Astrocyte (in vitro differentiated cells and primary cell): Measurements from ENCODE around the gene PLEKHG5.

Experiments
- EZH2 ChIP-seq: IDR thresholded peaks from 2 replicates; pipeline ENCODE4 v1.6.1; 2012; ENCODE audit warnings: mild to moderate bottlenecking, low read length, inconsistent platforms; ENCODE audit not compliant: insufficient read depth
- TF ChIP-seq, protein P1 (sequence below): IDR thresholded peaks from 2 replicates; pipeline ENCODE4 v1.5.1; 2011; ENCODE audit warnings: low read depth, mild to moderate bottlenecking, inconsistent platforms, low read length, moderate library complexity; ENCODE audit not compliant: insufficient read depth

DNA sequence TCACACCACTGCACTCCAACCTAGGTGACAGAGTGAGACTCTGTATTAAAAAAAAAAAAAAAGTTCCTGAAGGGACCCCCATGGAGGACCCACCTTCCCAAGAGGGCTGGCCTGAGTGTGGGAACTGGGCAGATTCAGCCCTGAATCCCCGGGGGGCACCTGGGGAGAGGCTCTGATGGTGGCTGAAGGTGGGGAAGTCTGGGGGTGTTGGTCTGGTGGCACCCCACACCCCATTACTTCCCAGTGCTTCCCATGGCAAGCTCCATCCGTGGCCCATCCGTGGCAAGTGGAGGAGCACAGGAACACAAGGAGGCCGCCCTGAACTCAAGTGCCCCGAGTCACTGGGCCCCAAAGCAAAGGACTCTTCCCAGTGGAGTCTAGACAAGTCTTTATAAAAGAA, 24.7 kb downstream of the PLEKHG5 start:
- TF ChIP-seq, protein P1, sequence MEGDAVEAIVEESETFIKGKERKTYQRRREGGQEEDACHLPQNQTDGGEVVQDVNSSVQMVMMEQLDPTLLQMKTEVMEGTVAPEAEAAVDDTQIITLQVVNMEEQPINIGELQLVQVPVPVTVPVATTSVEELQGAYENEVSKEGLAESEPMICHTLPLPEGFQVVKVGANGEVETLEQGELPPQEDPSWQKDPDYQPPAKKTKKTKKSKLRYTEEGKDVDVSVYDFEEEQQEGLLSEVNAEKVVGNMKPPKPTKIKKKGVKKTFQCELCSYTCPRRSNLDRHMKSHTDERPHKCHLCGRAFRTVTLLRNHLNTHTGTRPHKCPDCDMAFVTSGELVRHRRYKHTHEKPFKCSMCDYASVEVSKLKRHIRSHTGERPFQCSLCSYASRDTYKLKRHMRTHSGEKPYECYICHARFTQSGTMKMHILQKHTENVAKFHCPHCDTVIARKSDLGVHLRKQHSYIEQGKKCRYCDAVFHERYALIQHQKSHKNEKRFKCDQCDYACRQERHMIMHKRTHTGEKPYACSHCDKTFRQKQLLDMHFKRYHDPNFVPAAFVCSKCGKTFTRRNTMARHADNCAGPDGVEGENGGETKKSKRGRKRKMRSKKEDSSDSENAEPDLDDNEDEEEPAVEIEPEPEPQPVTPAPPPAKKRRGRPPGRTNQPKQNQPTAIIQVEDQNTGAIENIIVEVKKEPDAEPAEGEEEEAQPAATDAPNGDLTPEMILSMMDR, result no peak
- no peak for TF ChIP-seq EZH2
